Kidney (tissue), 14 donors: ENCODE results near the gene C5orf46. TPM values are rescaled to one million over a fixed set of nuclear protein-coding genes. Genes with fewer than 3 reads are reported as not detected.

ENCODE experiments used
- DNase-seq, 5 donors: peaks; one replicate each; pipeline ENCODE4 v3.0.0-alpha.2; 2013 to 2020
- FAIRE-seq: peaks from 2 replicates; lab custom pipeline; 2012; peaks lifted over from hg19 to GRCh38; lab: Jason Lieb, UNC
- H3K27ac ChIP-seq, 2 donors: one replicate each; pipeline ENCODE4 v1.7.0; 2013; ENCODE audit warnings: low read depth in 2 of 2, low read length in 2 of 2, inconsistent platforms in 1 of 2
- H3K27me3 ChIP-seq: one replicate; pipeline ENCODE4 v1.7.1; 2013; ENCODE audit warnings: low read length, inconsistent platforms; ENCODE audit not compliant: control insufficient read depth, insufficient read depth
- H3K36me3 ChIP-seq, 3 donors: one replicate each; pipeline versions ENCODE4 v1.7.0 to v1.7.1; 2013; ENCODE audit warnings: low read length in 3 of 3, control low read depth in 1 of 3, inconsistent platforms in 1 of 3; ENCODE audit not compliant: insufficient read depth in 3 of 3, control insufficient read depth in 2 of 3
- H3K4me1 ChIP-seq, 3 donors: one replicate each; pipeline versions ENCODE4 v1.7.0 to v1.7.1; 2013; ENCODE audit warnings: low read length in 3 of 3, inconsistent platforms in 1 of 3, low read depth in 1 of 3; ENCODE audit not compliant: control insufficient read depth in 2 of 3, insufficient read depth in 2 of 3
- H3K4me3 ChIP-seq, 3 donors: one replicate each; pipeline versions ENCODE4 v1.7.0 to v1.8.1; 2013; ENCODE audit warnings: low read length in 3 of 3, control low read depth in 1 of 3, inconsistent platforms in 1 of 3
- H3K9ac ChIP-seq, 3 donors: one replicate each; pipeline versions ENCODE4 v1.7.0 to v1.7.1; 2013; ENCODE audit warnings: low read length in 3 of 3, control low read depth in 1 of 3, inconsistent platforms in 1 of 3
- H3K9me3 ChIP-seq, 3 donors: one replicate each; pipeline versions ENCODE4 v1.7.0 to v1.7.1; 2013; ENCODE audit warnings: low read length in 3 of 3, control low read depth in 1 of 3, inconsistent platforms in 1 of 3; ENCODE audit not compliant: control insufficient read depth in 2 of 3, insufficient read depth in 1 of 3
- intact Hi-C: fragments of 100-400 bp; cut with DNase I; formaldehyde crosslinking; loops from one replicate; pipeline ENCODE4 v1.11.1; 2022
- polyA plus RNA-seq: library from polyadenylated mRNA; stranded (reverse); fragments of 350-450 nt; fragmentation: Illumina TruSeq; extraction: RNeasy Lipid Tissue Mini Kit (QIAGEN cat#74804); gene quantifications from one replicate; pipeline ENCODE4 v1.2.3, GENCODE V29; 2014; ENCODE audit warnings: low read depth, low replicate concordance; ENCODE audit not compliant: insufficient read depth
- total RNA-seq: library from RNA; stranded (reverse); fragmentation: NEBNext Ultra II Directional; extraction: Animal tissue kit (Norgen Biotek cat#: 25700); gene quantifications from one replicate; pipeline ENCODE4 v1.2.1, GENCODE V29; 2021
- TF ChIP-seq, protein P1 (sequence below): IDR thresholded peaks from 3 replicates; pipeline ENCODE4 v1.5.1; 2012; ENCODE audit warnings: mild to moderate bottlenecking, moderate library complexity, borderline replicate concordance; ENCODE audit not compliant: insufficient read depth; ENCODE audit errors: extremely low read depth
- donor health status: control.
- donor health status: control.
- donor health status: control.
- donor health status: control.
- donor health status: control.
- donor health status: DM: yes; HTN: yes; CAD: no.
- donor health status: Normal renal cell carcinoma (clear cell type).

The C5orf46 gene
- total and polyA plus RNA-seq, 2 donors from 2014 or later = not detected

DNA sequence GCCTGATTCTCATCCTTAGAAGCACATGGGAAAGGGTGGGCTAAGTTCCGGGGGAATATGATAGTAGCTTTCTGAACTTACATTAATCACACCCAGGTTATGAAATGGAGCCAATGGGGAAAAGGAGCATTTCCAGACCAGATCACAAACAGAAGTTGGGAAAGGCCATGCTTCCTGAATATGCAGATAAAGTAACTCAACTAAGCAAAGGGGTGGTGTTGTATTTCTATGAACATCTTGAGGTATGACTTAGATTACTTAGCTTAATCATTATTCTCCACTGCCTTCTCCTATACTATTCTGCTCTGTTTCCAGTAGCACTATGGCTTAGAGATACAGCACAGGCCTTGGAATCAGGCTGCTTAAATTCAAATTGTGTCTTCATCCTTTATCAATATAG is 10.5 kb downstream of the C5orf46 start:
- Histone ChIP-seq H3K36me3 (no peaks in the 10 kb centered on the region), H3K27ac (no peak overlapping the region), H3K4me3 (no peak overlapping the region), H3K4me1 (no peaks in the 10 kb centered on the region), H3K9ac (no peak overlapping the region), H3K9me3 (no peaks in the 10 kb centered on the region), H3K27me3 (no peaks in the 10 kb centered on the region)
- TF ChIP-seq, protein P1, sequence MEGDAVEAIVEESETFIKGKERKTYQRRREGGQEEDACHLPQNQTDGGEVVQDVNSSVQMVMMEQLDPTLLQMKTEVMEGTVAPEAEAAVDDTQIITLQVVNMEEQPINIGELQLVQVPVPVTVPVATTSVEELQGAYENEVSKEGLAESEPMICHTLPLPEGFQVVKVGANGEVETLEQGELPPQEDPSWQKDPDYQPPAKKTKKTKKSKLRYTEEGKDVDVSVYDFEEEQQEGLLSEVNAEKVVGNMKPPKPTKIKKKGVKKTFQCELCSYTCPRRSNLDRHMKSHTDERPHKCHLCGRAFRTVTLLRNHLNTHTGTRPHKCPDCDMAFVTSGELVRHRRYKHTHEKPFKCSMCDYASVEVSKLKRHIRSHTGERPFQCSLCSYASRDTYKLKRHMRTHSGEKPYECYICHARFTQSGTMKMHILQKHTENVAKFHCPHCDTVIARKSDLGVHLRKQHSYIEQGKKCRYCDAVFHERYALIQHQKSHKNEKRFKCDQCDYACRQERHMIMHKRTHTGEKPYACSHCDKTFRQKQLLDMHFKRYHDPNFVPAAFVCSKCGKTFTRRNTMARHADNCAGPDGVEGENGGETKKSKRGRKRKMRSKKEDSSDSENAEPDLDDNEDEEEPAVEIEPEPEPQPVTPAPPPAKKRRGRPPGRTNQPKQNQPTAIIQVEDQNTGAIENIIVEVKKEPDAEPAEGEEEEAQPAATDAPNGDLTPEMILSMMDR = no peak
- FAIRE-seq (no peak), DNase-seq (no peak)
- intact Hi-C loops = no loop called here

GRCh38 chr5:147893820-147894219 is 12.5 kb downstream of the C5orf46 start:
- no peaks in the 10 kb centered on the region for H3K36me3 ChIP-seq
- H3K27ac ChIP-seq = no peak overlapping the region
- TF ChIP-seq, protein P1 = no peak
- no peaks in the 10 kb centered on the region for H3K4me1 ChIP-seq
- H3K27me3 ChIP-seq = no peaks in the 10 kb centered on the region
- H3K9me3 ChIP-seq = no peaks in the 10 kb centered on the region
- no peak overlapping the region for H3K9ac ChIP-seq
- DNase-seq (no peak), FAIRE-seq (no peak)
- no peak overlapping the region for H3K4me3 ChIP-seq
- intact Hi-C loops = no loop called here

DNA sequence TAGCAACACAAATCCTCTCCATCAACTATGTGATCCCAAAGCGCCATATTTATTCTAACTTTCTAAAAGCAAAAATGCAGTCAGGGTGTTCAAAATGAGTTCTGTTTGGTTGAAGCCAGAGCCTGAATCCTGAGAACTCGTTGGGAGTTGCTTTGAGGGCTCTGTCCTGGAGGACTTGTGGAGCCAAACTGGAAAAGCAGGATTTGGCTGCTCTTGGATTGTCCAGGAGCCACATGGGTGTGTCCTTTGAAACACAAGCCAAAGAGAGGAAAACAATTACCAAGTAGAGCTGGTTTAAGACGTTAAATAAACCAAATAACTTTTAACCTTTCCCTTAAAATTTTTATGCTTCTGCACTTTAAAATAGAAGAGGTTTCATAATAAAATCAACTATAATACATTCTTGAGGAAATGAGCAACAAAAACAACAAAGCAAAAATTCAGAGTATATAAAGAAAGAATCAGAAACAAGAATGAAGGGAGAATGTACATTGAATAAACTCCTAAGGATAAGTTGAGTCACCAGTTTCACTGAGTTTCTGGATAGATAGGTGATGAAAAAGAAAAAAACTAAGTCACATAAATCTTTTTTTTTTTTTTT is 13.5 kb downstream of the C5orf46 start:
- TF ChIP-seq, protein P1 = no peak
- Histone ChIP-seq H3K4me1 (no peaks in the 10 kb centered on the region), H3K27me3 (no peaks in the 10 kb centered on the region), H3K27ac (no peak overlapping the region), H3K9me3 (no peaks in the 10 kb centered on the region), H3K9ac (no peak overlapping the region), H3K36me3 (no peaks in the 10 kb centered on the region), H3K4me3 (no peak overlapping the region)
- FAIRE-seq (no peak), DNase-seq (no peak)
- intact Hi-C loops = no loop called here

GRCh38 chr5:147887930-147888329 is 18.4 kb downstream of the C5orf46 start:
- no peaks in the 10 kb centered on the region for H3K9me3 ChIP-seq
- FAIRE-seq (no peak), DNase-seq (no peak)
- no peaks in the 10 kb centered on the region for H3K36me3 ChIP-seq
- H3K4me1 ChIP-seq = no peaks in the 10 kb centered on the region
- H3K27ac ChIP-seq = no peak overlapping the region
- intact Hi-C loops = no loop called here
- H3K9ac ChIP-seq = no peak overlapping the region
- TF ChIP-seq, protein P1 = no peak
- no peaks in the 10 kb centered on the region for H3K27me3 ChIP-seq
- H3K4me3 ChIP-seq = no peak overlapping the region
